WTC11 (cell line): Measurements from ENCODE around the gene TMEM192.

Source experiments
- ETV6 ChIP-seq: sonication (generic); formaldehyde crosslinking; IDR thresholded peaks from 2 replicates; pipeline ENCODE4 v1.8.1; 2022; ENCODE audit warnings: mild to moderate bottlenecking, missing genetic modification reagents
- MAX ChIP-seq: sonication (generic); formaldehyde crosslinking; IDR thresholded peaks from 2 replicates; pipeline ENCODE4 v1.8.0; 2022; ENCODE audit warnings: mild to moderate bottlenecking, missing genetic modification reagents
- NR1H2 ChIP-seq: sonication (generic); formaldehyde crosslinking; IDR thresholded peaks from 2 replicates; pipeline ENCODE4 v1.9.0; 2021; ENCODE audit warnings: mild to moderate bottlenecking, moderate library complexity, missing genetic modification reagents
- ZNF512 ChIP-seq: sonication (generic); formaldehyde crosslinking; IDR thresholded peaks from 2 replicates; pipeline ENCODE4 v1.8.1; 2022; ENCODE audit warnings: missing genetic modification reagents, borderline replicate concordance
- TF ChIP-seq, protein P1 (sequence below): fragments of 200-600 bp; IDR thresholded peaks from 2 replicates; pipeline ENCODE4 v1.8.0; 2022; ENCODE audit warnings: antibody characterized with exemption
- TF ChIP-seq, protein P2 (sequence below): sonication (generic); formaldehyde crosslinking; IDR thresholded peaks from 2 replicates; pipeline ENCODE4 v1.8.0; 2023; ENCODE audit warnings: missing genetic modification reagents

GRCh38 chr4:165085946-165086345 lies 26.7 kb downstream of the TMEM192 start:
- TF ChIP-seq, protein P1, sequence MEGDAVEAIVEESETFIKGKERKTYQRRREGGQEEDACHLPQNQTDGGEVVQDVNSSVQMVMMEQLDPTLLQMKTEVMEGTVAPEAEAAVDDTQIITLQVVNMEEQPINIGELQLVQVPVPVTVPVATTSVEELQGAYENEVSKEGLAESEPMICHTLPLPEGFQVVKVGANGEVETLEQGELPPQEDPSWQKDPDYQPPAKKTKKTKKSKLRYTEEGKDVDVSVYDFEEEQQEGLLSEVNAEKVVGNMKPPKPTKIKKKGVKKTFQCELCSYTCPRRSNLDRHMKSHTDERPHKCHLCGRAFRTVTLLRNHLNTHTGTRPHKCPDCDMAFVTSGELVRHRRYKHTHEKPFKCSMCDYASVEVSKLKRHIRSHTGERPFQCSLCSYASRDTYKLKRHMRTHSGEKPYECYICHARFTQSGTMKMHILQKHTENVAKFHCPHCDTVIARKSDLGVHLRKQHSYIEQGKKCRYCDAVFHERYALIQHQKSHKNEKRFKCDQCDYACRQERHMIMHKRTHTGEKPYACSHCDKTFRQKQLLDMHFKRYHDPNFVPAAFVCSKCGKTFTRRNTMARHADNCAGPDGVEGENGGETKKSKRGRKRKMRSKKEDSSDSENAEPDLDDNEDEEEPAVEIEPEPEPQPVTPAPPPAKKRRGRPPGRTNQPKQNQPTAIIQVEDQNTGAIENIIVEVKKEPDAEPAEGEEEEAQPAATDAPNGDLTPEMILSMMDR, result no peak
- TF ChIP-seq ETV6 (CRISPR knock-in tag) (no peak), NR1H2 (CRISPR knock-in tag) (no peak), MAX (CRISPR knock-in tag) (no peak), ZNF512 (CRISPR knock-in tag) (no peak)
- TF ChIP-seq, protein P2, sequence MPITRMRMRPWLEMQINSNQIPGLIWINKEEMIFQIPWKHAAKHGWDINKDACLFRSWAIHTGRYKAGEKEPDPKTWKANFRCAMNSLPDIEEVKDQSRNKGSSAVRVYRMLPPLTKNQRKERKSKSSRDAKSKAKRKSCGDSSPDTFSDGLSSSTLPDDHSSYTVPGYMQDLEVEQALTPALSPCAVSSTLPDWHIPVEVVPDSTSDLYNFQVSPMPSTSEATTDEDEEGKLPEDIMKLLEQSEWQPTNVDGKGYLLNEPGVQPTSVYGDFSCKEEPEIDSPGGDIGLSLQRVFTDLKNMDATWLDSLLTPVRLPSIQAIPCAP, result no peak
